Osteocyte (in vitro differentiated cells): ENCODE data around the gene FBXO7. TPM values are rescaled to one million over a fixed set of nuclear protein-coding genes. Genes with fewer than 3 reads are reported as not detected.

ENCODE experiments used
- DNase-seq: peaks from one replicate; pipeline ENCODE4 v3.0.0; 2021; ENCODE audit warnings: mixed read lengths; ENCODE audit not compliant: unreplicated experiment; ENCODE audit errors: extremely low spot score
- H3K27ac Mint-ChIP-seq: one replicate; pipeline ENCODE4 v1.8.0; 2021; ENCODE audit warnings: mild to moderate bottlenecking, mixed read lengths; ENCODE audit not compliant: unreplicated experiment
- H3K27me3 Mint-ChIP-seq: one replicate; pipeline ENCODE4 v1.8.0; 2021; ENCODE audit warnings: mixed read lengths; ENCODE audit not compliant: unreplicated experiment
- H3K36me3 Mint-ChIP-seq: one replicate; pipeline ENCODE4 v1.8.0; 2021; ENCODE audit warnings: mixed read lengths; ENCODE audit not compliant: unreplicated experiment
- H3K4me1 Mint-ChIP-seq: one replicate; pipeline ENCODE4 v1.8.0; 2021; ENCODE audit warnings: mixed read lengths; ENCODE audit not compliant: unreplicated experiment
- H3K4me3 Mint-ChIP-seq: one replicate; pipeline ENCODE4 v1.8.0; 2021; ENCODE audit warnings: mild to moderate bottlenecking, moderate library complexity, mixed read lengths; ENCODE audit not compliant: unreplicated experiment
- H3K9me3 Mint-ChIP-seq: one replicate; pipeline ENCODE4 v1.8.0; 2021; ENCODE audit warnings: mixed read lengths; ENCODE audit not compliant: unreplicated experiment
- total RNA-seq: library from RNA; stranded (reverse); gene quantifications from 2 replicates; pipeline ENCODE4 v1.2.1, GENCODE V29; 2021
- TF ChIP-seq, protein P1 (sequence below): fragments of 200-600 bp; sonication (generic); IDR thresholded peaks from 2 replicates; pipeline ENCODE4 v1.5.0; 2021; ENCODE audit warnings: antibody characterized with exemption, mild to moderate bottlenecking, moderate library complexity

FBXO7 gene
- total RNA-seq, 1 donor from 2014 or later, result 86.9 TPM

DNA sequence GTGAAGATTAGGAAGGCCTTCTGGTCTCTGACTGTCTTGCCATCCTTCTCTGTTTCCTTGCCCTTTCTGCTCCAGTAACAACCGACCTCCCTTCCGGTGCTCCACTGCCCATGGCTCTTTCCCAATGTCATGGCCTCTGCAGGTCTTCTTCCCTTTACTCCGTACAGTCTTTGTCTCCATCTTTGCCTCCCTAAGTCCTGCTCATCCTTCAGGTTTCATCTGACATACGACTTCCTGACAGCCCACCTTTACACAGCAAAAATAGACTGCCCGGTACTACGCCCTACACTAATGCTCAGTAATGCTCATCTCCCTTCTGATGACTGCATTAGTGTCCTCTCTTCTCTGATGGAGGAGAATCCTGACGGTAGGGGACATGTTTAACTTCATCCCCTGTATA is 63.9 kb downstream of the FBXO7 start:
- Mint-ChIP-seq H3K4me1 (peaks cover 11% of the 10 kb centered on the region), H3K9me3 (no peaks in the 10 kb centered on the region), H3K27ac (no peak overlapping the region), H3K36me3 (no peaks in the 10 kb centered on the region), H3K4me3 (no peak overlapping the region), H3K27me3 (peaks cover 28% of the 10 kb centered on the region)
- TF ChIP-seq, protein P1, sequence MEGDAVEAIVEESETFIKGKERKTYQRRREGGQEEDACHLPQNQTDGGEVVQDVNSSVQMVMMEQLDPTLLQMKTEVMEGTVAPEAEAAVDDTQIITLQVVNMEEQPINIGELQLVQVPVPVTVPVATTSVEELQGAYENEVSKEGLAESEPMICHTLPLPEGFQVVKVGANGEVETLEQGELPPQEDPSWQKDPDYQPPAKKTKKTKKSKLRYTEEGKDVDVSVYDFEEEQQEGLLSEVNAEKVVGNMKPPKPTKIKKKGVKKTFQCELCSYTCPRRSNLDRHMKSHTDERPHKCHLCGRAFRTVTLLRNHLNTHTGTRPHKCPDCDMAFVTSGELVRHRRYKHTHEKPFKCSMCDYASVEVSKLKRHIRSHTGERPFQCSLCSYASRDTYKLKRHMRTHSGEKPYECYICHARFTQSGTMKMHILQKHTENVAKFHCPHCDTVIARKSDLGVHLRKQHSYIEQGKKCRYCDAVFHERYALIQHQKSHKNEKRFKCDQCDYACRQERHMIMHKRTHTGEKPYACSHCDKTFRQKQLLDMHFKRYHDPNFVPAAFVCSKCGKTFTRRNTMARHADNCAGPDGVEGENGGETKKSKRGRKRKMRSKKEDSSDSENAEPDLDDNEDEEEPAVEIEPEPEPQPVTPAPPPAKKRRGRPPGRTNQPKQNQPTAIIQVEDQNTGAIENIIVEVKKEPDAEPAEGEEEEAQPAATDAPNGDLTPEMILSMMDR, result no peak
- DNase-seq, result no peak

DNA sequence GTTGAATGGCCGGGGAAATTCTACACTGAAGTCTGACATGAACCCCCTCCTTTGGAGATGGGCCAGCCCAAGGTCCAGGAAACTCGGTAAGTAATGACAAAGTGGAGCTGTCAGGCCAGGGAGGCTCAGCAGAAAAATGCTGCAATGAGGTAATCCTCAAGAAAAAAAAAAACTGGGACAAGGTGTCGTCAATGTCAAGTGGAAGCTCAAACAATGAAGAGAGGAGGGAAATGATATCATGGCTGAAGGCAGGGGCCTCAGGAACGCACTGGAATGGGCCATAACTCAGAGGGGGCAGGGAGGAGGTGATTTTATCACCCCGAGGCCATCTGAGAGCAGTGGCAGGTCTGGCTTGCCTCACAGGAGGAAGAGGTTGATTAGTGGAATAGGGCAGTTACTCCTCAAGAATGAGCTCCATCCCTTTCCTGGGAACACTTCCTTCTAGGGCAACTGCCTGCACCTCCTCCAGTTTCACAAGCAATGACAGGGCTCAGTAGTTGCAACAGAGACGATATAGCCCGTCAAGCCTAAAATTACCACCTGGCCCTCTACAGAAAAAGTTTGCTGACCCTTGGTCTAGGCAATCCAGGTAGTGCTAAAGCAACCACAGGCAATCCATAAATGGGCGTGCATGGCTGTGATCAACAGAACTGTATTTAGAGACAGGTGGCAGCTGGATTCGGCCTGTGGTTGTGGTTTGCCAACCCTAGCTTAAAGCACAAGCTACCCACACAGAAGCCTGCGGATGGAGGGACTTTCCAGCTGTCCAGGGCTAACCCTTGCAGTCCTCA is 65.2 kb downstream of the FBXO7 start:
- Mint-ChIP-seq H3K9me3 (no peaks in the 10 kb centered on the region), H3K4me3 (no peak overlapping the region), H3K36me3 (no peaks in the 10 kb centered on the region), H3K27ac (no peak overlapping the region), H3K4me1 (peaks cover 2% of the 10 kb centered on the region), H3K27me3 (peaks cover 37% of the 10 kb centered on the region)
- DNase-seq, result no peak
- TF ChIP-seq, protein P1, result no peak

DNA sequence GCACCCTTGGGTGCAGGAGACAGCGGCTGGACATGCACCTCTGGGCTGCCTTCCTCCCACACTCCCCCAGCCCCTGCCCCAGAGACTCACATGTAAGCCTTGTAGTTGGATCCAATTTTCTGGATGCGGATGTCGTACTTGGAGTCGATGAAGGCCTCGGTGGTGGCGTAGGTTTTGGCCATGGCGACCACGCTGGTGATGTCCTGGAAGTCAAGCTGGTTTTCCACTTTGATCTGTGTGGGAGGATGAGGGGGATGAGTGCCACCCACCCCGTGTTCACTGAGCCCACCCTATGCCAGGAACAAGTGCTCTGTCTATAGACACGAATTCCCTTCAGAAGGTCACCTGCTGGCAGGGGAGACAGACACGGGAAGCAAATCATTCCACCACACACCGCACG is 66.9 kb downstream of the FBXO7 start:
- Mint-ChIP-seq H3K4me1 (peaks cover 3% of the 10 kb centered on the region), H3K27me3 (peaks cover 37% of the 10 kb centered on the region), H3K4me3 (no peak overlapping the region), H3K36me3 (no peaks in the 10 kb centered on the region), H3K9me3 (no peaks in the 10 kb centered on the region), H3K27ac (no peak overlapping the region)
- TF ChIP-seq, protein P1, result no peak
- DNase-seq, result no peak

DNA sequence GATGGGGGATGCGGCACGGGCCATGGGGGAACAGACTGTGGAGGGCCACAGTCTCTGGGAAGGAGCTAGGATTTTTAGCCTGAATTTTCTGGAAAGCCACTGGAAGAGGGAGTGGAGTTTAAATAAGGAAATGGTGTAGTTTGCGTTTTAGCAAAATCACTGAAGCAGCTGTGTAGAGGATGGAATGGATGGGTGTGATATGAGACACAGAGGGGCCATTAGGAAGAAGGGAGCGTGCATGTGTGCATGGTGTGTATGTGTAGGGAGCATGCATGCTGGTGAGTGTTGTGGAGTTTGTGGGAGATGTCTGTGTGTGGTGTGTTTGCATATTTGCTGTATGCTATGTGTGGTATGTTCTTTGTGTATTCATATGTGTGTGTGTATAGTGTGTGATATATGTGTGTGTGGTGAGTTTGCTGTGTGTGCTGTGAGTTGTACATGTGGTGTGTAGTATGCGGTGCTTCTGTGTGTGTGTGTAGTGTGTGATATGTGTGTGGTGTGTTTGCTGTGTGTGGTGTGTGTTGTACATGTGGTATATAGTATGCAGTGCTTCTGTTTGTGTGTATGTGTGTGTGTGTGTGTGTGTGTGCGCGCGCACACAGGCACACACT is 67.6 kb downstream of the FBXO7 start:
- Mint-ChIP-seq H3K9me3 (no peaks in the 10 kb centered on the region), H3K27ac (no peak overlapping the region), H3K4me3 (no peak overlapping the region), H3K4me1 (peaks cover 3% of the 10 kb centered on the region), H3K36me3 (no peaks in the 10 kb centered on the region), H3K27me3 (peaks cover 40% of the 10 kb centered on the region)
- TF ChIP-seq, protein P1, result no peak
- DNase-seq, result no peak

DNA sequence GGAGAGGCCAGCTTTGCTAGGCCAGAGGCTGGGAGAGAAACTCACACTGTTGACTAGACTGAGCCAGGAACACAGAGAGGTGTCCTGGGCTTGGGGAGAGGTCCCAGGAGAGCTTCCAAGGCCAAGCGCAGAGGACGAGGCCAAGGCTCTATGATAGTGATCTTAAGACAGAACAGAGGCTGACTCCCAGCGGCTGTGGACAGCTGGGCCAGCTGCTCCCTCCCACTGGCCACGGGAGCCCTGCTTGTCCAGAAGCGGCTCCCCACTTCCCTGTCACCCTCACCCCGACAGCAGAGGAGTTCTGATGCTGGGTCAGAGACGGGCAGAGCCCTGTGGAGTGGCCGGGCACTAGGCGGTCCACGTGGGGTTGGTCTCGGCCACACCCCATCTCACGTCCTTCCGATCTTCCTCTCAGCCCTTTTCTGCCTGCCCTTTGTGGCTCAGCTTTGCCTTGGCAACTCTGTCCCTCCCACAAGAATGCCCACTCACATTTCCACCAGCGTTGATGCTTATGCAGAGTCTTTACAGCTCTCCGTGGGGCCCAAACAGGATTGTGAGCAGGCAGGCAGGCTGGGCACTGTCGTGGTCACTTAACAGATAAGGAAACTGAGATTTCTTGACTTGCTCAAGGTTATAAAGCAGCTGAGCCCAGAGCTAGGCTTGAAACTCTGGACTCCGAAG is 68.2 kb downstream of the FBXO7 start:
- no peaks in the 10 kb centered on the region for H3K36me3 Mint-ChIP-seq
- DNase-seq, result no peak
- TF ChIP-seq, protein P1, result no peak
- no peaks in the 10 kb centered on the region for H3K9me3 Mint-ChIP-seq
- H3K27me3 Mint-ChIP-seq, result peaks cover 45% of the 10 kb centered on the region
- no peak overlapping the region for H3K27ac Mint-ChIP-seq
- no peak overlapping the region for H3K4me3 Mint-ChIP-seq
- H3K4me1 Mint-ChIP-seq, result peaks cover 3% of the 10 kb centered on the region
